GM18858 (cell line): ENCODE data around the gene GSE1.

Experiments
- ATAC-seq: cut with Tn5 transposase; IDR thresholded peaks from one replicate; pipeline ENCODE4 v1.9.1; 2021; ENCODE audit not compliant: unreplicated experiment

GSE1 gene

GRCh38 chr16:85616607-85617321 lies 3.6 kb downstream of the GSE1 start:
- ATAC-seq, result no peak

DNA sequence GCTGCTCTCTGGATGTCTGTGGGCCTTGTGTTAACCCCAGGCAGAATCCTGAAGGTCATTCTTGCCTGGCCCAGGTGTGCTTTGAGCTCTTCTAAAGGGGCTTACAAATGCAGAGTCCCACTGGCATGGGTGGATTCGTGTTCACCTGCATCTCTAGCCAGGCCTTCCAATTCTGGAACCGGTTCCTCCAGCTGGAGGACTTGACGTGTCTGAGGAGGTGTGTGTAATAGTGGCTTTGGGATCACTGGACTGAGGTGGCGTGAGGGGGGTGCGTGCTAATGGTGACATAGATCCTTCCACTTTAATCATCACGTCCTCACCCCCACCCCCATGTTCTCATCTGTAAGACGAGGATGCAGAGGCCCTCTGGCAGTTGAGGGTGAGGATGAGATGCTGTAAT lies 4.8 kb downstream of the GSE1 start:
- no peak for ATAC-seq

GRCh38 chr16:85618521-85618920 lies 5.4 kb downstream of the GSE1 start:
- ATAC-seq, result no peak

- no peak for ATAC-seq
Observed at GRCh38 chr16:85619101-85619891, 6.2 kb downstream of the GSE1 start.

- ATAC-seq, result no peak
Observed at GRCh38 chr16:85620374-85620773, 7.3 kb downstream of the GSE1 start.

DNA sequence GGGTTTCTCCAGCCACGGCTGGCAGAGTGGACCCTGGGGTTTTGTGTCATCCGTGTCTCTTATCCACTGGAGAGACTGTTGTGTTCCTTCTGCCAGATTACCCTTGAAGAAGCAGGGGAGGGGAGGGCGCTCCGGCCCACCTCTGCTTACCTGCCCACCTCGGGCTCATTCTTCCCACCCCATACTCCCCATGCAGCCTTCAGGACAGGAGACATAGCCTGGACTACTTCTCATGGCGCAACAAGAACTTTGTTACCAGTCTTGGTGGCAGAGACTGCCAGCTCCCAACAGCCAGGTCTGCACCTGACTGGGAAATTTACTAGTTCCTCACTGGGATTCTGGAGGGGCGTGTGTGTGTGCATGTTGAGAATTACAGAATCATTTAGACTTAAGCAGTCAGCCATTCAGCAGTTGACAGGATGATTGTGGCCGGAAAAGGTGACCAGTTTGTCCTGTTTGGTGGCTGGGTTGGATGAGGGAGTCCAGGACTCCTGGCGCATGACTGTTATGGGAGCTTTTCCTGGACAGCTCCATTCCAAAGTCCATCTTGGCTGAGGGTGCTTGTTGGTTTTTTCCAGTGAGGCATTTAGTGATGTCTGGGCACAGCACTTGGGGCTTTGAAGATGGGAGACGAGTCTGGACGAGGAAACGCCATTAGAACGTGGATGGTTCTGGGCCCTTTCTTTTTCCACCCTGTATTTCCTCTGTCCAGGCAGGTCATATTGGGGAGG lies 8.7 kb downstream of the GSE1 start:
- ATAC-seq, result no peak

DNA sequence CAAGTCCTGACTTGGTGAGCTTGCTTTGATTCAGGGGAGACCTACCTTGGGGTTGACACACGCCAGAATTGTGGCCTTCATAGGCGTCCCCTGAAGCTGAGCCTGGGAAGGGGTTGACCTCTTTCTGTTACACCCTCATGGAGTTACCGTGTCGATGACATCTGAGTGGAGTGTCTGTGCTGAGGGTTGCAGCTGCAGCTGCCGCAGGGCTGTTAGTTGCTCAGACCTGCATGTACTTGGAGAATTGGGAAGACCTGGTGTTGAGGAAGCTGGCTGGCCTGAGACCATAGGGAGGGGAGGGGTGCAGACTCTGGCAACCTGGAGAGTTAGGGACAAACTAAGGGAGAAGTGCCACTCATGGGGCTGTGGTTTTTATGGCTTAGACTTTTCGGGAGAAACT lies 9.6 kb downstream of the GSE1 start:
- ATAC-seq, result no peak

DNA sequence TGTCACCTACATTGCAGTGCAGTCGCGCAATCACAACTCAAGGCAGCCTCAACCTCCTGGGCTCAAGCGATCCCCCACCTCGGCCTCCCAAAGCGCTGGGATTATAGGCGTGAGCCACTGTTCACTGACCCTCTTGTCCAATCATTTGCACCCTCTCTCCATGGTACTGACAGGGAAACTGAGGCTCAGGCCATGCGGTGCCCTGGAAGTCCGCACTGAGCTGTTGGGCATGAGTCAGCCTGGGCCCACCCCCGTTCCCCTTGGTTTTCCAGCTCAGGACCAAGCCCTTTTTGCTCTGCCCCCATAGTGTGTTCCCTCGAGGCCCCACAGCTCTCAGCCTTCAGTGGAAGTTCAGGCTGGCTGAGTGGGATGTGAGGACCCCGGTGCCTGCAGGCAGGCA lies 10.1 kb downstream of the GSE1 start:
- no peak for ATAC-seq

DNA sequence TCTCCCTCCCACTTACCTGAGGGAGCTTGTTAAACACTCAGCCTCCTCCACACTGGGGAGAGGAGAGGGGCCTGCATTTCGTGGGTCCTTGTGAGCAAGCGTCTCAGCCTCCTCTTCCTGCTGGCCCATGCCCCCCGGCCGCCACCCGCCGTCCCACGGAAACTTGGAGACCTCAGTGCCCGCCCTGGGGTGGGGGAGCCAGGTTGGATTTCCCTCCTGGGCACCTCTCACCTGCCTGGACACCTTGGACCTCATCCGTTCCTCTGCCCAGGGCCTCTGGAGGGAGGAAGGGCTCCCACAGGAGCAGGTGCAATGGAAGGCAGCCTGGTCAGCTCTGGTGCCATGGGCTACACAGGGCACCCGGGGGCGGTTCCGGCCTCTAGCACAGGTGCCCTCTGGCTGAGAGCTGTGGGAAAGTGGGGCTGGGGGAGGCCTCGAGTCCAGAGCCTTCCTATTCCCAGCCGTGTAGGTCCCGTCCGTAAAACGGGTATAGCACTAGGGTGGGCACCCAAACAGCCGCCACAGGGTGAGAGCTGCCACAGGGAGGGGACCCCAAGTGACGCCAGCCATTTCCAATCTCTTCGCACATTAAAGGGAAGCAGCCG lies 11.0 kb downstream of the GSE1 start:
- ATAC-seq, result no peak

DNA sequence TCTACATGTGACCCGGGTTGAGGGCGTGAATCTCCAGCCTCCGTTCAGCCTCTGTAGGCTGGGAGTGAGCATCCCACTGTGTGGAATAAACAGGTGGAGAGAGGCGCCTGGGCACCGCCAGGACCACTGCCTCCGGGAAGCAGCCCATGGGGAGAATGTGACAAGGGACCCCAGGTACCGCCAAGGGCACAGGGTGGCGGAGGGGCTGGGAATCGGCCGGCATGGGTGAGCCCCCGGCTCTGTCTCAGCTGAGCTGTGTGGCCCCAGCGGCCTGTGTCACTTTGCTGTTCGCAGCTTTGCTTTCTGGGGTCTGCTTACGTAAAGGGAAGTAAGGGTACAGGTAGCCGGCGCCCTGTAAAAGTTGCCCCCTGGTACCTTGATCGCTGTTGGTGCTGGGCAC lies 11.5 kb downstream of the GSE1 start:
- no peak for ATAC-seq

DNA sequence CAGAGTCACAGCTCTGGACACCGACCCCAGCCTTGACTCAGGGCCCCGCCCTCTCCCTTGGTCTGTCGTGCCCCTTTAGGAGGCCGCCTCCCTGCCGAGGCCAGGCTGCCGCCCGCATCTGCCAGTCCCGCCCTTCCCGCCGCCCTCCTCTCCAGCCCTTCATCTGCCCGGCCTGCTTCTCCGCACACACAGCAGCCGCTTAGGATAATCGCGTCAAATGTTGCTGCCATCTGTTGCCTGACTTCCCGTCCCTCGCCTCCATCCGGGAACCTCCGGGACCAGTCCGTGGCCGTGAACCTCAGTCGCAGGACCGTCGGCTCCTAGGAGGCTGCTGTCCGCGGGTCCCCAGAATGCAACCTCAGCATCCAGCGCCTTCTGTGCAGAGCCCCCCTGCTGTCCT lies 11.9 kb downstream of the GSE1 start:
- no peak for ATAC-seq

DNA sequence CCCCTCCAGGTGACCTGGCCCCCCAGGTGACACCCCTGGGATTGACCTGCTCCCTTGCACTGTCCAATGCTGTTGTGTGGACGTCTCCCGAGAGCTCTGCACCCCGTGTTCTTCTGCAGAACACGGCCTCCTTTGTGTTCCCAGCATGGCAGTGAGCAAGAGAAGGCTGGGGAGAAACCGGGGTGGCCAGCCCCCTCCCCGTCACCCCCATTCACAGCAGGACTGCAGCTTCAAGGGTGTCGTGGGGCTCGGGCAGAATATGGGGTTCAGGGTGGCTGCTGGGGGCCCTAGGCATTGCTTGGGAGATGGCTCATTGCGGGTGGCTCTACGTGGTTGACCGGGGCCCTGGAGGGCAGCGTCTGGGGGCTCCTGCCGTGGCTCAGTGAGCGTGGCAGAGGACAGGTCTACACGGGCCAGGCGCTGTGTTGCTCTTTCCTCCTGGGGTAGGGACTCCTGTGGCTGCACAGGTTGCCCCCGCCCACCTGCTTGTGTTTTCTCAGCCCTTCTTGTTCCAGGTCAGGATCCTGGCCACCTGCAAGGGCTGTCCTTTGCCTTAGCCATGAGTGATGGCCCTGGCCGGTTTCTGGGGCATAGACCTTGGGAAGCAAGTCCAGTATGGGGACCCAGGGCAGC lies 12.5 kb downstream of the GSE1 start:
- ATAC-seq, result no peak

GRCh38 chr16:85626191-85626981 lies 13.3 kb downstream of the GSE1 start:
- ATAC-seq, result no peak

GRCh38 chr16:85627089-85627488 lies 14.0 kb downstream of the GSE1 start:
- no peak for ATAC-seq

- ATAC-seq, result no peak
Observed at GRCh38 chr16:85627526-85628264, 14.6 kb downstream of the GSE1 start.

DNA sequence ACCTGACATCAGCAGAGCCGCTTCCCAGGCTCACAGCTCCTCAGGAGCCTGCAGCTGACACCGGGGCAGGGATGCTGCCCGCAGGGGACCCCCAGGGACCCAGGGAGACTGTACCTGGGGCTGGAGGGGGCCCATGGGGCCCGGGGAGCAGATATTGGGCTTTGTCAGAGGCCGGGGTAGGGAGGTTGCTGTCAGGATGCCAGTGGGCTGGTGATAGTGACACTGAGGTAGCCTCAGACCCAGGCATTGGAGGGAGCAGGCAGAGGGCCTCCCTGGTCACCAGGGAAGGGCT lies 15.1 kb downstream of the GSE1 start:
- ATAC-seq, result no peak

DNA sequence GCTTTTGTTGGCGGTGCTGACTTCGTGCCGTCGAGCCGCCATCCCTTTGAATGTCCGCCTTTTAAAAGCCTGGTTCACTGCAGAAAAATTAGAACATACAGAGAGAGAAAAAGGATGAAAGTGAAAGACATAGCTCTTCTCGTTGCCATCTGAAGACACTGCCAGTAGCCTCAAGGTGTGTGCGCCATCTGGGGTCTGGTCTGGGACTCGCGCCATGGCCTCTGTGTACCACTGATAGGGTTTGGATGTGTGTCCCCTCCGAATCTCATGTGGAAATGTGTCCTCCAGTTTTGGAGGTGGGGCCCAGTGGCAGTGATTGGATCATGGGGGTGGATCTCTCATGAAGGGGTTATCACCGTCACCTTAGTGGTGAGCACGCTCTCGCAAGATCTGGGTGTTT lies 15.5 kb downstream of the GSE1 start:
- no peak for ATAC-seq

DNA sequence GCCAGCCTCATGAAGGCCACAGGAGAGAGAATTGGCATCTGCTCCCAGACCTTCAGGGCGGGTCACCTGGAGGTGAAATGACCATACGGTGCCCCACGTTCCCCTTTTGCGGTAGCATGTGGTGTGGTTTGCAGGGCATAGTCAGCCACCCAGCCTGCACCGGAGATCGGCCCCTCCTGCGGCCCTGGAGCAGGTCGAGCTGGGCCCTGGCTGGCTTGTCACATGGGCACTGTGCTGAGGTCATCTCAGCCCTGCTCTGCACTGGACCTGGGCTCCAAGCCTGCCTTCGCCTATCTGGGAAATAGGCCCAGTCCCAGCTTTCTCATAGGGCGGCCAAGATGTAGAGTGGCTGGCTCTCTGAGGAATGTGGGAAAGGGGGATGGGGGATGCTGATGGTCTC lies 16.2 kb downstream of the GSE1 start:
- no peak for ATAC-seq

DNA sequence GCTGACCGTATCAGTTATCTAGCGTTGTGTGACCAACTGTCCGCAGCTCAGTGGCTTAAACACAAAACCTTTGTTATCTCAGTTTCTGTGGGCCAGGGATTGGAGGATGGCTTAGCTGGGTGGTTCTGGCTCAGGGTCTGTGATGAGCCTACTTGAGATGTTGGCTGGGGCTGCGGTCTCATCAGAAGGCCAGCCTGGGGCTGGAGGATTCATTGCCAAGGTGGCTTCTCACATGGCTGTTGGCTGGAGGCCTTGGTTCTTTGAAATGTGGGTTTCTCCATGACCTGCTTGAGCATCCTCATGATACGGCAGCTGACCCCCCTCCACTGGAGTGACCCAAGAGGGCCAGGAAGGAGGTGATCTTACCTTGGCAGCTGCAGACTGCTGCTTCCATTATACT lies 16.7 kb downstream of the GSE1 start:
- no peak for ATAC-seq

DNA sequence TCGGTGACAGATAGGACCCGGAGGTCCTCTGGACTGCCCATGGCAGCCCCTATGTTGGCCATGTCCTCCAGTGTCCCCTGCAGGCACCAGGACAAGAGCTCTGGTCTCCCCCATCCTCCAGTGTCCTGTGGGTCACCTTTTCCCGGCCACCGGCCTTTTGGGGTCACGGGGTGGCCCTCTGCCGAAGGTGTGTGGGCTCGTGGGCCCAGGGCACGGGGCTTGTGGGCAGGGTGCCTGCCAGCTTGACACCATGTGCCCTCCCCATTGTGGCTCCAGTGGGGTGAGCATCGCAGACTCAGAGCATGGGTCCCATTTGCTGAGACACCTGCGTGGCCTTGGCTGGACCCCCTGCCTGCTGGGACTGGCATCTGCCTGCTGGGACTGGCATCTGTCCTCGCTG lies 18.1 kb downstream of the GSE1 start:
- ATAC-seq, result no peak
